ENCODE results near the gene STBD1.

The STBD1 gene

DNA sequence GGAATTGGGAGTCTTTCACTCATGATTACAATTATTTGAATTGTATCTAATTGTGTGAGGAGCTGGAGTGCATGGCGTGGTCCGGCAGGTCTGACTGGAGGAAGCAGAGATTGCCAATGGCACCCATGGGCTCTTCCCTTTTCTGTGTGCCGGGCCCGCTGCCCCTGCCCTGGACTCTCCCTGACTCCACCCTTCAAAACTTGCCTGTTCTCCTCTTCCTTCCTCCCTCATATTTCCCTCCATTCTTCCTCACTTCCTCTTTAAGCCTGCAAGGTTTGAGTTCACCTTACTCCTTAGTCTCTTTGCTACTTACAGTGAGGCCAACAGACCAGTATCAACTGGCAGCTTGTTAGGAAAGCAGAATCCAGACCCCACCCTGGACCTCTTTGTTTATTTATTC lies 6.5 kb upstream of the STBD1 start:
- no peak for DNase-seq (ENCODE audit: low read depth, low spot score)
- no peak overlapping the region for H3K4me3 ChIP-seq (ENCODE audit: low read depth, low read length)
- CTCF ChIA-PET, result no interaction called here
- POLR2A ChIA-PET, result no interaction called here
- TF ChIP-seq, protein P1, sequence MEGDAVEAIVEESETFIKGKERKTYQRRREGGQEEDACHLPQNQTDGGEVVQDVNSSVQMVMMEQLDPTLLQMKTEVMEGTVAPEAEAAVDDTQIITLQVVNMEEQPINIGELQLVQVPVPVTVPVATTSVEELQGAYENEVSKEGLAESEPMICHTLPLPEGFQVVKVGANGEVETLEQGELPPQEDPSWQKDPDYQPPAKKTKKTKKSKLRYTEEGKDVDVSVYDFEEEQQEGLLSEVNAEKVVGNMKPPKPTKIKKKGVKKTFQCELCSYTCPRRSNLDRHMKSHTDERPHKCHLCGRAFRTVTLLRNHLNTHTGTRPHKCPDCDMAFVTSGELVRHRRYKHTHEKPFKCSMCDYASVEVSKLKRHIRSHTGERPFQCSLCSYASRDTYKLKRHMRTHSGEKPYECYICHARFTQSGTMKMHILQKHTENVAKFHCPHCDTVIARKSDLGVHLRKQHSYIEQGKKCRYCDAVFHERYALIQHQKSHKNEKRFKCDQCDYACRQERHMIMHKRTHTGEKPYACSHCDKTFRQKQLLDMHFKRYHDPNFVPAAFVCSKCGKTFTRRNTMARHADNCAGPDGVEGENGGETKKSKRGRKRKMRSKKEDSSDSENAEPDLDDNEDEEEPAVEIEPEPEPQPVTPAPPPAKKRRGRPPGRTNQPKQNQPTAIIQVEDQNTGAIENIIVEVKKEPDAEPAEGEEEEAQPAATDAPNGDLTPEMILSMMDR (IDR thresholded peaks at IDR 0.05; ENCODE audit: insufficient read depth, low read length, missing control alignments), result no peak

DNA sequence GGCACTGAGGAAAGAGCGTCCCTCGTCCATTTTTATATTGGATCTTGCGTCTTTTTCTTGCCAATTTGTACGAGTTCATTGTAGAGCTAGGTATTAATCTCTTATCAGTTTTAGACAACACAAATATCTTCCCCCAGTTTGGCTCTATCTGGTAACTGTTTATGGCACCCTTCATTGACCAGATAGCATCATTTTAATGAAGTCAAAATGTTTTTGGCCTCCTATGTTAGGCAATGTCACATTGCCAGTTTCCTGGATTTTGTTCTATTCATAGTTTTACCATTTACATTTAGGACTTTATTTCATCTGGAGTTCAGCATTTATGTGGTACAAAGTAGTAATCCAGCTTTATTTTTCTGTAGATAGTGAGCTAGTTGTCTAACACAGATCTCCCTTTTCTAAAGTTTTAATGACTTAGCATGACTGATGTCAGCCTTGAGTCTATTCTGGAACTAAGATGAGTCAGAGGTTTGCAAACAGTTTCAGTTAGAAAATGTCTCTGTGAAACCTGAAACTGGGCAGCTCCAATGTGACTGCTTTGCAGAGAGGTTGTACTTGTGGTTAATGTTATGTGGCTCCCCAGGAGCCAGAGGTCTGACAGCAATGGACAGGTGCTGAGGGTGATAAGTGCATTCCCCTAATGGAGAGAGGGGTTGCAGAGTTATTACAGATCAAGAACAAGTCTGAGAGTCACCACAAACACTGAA lies 5.3 kb upstream of the STBD1 start:
- ChIA-PET POLR2A (no interaction called here), CTCF (interaction anchor here (1.0 kb wide), 1 partner anchor 121 kb away, joined by 7 read pairs; no protein-coding TSS in a partner anchor)
- H3K4me3 ChIP-seq (ENCODE audit: low read depth, low read length), result no peak overlapping the region
- TF ChIP-seq, protein P1 (IDR thresholded peaks at IDR 0.05; ENCODE audit: insufficient read depth, low read length, missing control alignments), result no peak
- peak; percentile 54 for DNase-seq (ENCODE audit: low read depth, low spot score)

DNA sequence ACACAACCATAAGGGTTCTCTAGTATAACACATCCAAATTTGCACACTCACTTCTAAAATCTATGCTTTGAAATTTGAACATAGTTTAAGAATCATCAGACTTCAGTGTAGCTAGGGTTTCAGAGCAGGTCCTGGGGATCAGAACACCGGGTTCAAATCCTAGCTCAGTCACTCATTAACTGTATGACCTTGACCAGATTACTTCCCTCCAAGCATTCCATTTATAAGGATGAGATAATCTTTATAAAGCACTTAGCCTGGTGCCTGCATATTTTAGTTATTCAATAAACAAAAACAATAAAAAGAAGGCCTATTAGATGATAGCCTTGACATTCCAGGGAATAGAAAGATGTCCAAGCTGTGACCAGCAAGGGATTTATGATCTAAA lies 4.8 kb upstream of the STBD1 start:
- POLR2A ChIA-PET, result no interaction called here
- CTCF ChIA-PET, result interaction anchor here (1.0 kb wide), 1 partner anchor 122 kb away, joined by 7 read pairs; no protein-coding TSS in a partner anchor

DNA sequence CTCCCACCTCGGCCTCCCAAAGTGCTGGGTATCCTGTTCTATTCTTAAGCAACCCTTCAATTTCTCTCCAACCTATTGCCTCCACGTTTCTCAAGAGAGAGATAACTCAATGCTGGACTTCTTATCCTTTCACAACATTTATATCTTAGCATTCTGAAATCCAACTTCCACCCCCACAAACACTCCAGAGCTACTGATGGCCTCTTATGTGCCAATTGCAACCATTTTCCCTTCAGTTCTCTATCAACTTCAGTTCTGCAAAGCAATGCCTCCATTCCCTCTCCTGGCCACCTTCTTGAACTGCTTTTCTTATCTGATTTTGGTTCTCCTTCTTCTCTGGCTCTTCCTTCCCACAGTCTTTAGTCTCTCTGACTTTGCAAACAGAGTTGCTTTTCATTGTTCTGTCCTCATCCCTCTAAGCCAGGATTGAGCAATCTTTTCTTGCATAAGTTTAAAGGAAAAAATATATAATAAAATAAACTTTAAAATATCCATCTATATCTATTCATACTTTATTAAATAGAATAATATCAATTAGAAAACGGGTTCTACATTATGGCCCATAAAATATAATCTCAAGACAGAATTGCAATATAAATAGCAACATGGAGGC lies 3.6 kb upstream of the STBD1 start:
- ChIA-PET CTCF (no interaction called here), POLR2A (no interaction called here)
- TF ChIP-seq, protein P1 (IDR thresholded peaks at IDR 0.05; ENCODE audit: insufficient read depth, low read length, missing control alignments), result no peak
- no peak for DNase-seq (ENCODE audit: low read depth, low spot score)
- no peak overlapping the region for H3K4me3 ChIP-seq (ENCODE audit: low read depth, low read length)

More for the DNA sequence above, 4.8 kb upstream of the STBD1 start:
- no peak for DNase-seq (ENCODE audit: low read depth, low spot score)
- TF ChIP-seq, protein P1 (IDR thresholded peaks at IDR 0.05; ENCODE audit: insufficient read depth, low read length, missing control alignments), result no peak
- H3K4me3 ChIP-seq (ENCODE audit: low read depth, low read length), result no peak overlapping the region

DNA sequence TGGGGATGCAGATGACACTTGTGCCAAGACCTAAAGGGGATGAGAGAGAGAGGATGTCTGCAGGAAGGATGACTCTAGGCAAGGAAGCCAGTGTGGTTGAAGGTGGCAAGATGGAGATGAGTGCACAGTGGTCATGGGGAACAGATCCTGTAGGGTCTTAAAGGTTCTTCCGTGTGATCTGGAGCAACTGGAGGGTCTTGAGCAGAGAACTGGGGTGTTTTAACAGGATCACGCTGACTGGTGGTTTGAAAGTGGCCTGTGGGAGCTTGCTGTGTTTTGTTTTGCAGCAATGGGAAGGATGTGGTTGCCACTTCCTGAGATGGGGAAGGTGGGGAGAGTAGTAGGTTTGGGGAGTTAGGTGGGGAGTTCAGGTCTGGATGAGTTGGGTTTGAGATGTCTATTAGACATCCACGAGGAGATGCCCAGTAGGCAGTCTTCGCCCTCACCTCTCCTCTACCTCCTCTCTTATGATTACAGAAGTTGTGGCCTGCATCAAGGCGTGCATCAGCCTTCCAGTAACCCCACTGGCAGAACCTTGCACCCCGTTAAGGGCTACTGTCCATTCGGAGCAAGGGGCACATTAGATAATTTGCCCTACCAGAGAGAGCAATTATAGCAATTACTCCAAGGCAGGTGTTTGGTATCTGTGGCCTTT lies 1.4 kb upstream of the STBD1 start:
- TF ChIP-seq, protein P1 (IDR thresholded peaks at IDR 0.05; ENCODE audit: insufficient read depth, low read length, missing control alignments), result no peak
- ChIA-PET CTCF (interaction anchor here (1.7 to 6.1 kb wide), 4 partner anchors 27 to 126 kb away, joined by 6 to 73 read pairs (median 14); no protein-coding TSS in a partner anchor), POLR2A (interaction anchor here (1.2 to 1.3 kb wide), 2 partner anchors 10 to 92 kb away, joined by 6 to 7 read pairs; partner anchors contain the start of gene SCARB2)
- peak overlapping the region; percentile 79 for H3K4me3 ChIP-seq (ENCODE audit: low read depth, low read length)
- no peak for DNase-seq (ENCODE audit: low read depth, low spot score)
